Fibroblast of upper back skin (primary cell): ENCODE measurements around the gene ELAPOR1.
A peak's percentile ranks its signal among the peaks of the same experiment; 100 is the strongest.

Experiments used
- DNase-seq: peaks from one replicate; pipeline ENCODE4 v3.0.0-alpha.2; 2013

ELAPOR1 gene

GRCh38 chr1:109113590-109114341 is at the start of gene ELAPOR1:
TSS of gene ELAPOR1 (plus strand) at chr1:109114115. CDS start at chr1:109114184, 69 bp downstream.
- DNase-seq: peak; percentile 12

GRCh38 chr1:109065137-109065536 is 48.8 kb upstream of the ELAPOR1 start:
- no peak for DNase-seq

GRCh38 chr1:109067883-109068282 is 46.0 kb upstream of the ELAPOR1 start:
- no peak for DNase-seq

GRCh38 chr1:109069294-109069693 is 44.6 kb upstream of the ELAPOR1 start:
- DNase-seq: no peak

GRCh38 chr1:109075531-109076490 is 38.1 kb upstream of the ELAPOR1 start, which contains the start of gene TAF13:
TSS of gene TAF13 (minus strand) at chr1:109076003. CDS start at chr1:109075947, 56 bp downstream.
- DNase-seq: peak; percentile 96

GRCh38 chr1:109078317-109078716 is 35.6 kb upstream of the ELAPOR1 start:
- no peak for DNase-seq

GRCh38 chr1:109079240-109079622 is 34.7 kb upstream of the ELAPOR1 start:
- DNase-seq: no peak

- DNase-seq: no peak
These were observed 33.4 kb upstream of the ELAPOR1 start for GRCh38 chr1:109080441-109081082.

- no peak for DNase-seq
These were observed 30.4 kb upstream of the ELAPOR1 start for GRCh38 chr1:109083501-109083900.

- DNase-seq: no peak
These were observed 30.0 kb upstream of the ELAPOR1 start for GRCh38 chr1:109083923-109084322.

- DNase-seq: peak; percentile 43
These were observed 29.1 kb upstream of the ELAPOR1 start for GRCh38 chr1:109084563-109085517.

- peak; percentile 62 for DNase-seq
These were observed 24.5 kb upstream of the ELAPOR1 start for GRCh38 chr1:109089242-109090015.

GRCh38 chr1:109090196-109091077 is 23.5 kb upstream of the ELAPOR1 start, which contains the start of gene TMEM167B:
TSS of gene TMEM167B (plus strand) at chr1:109090764. CDS start at chr1:109090873, 109 bp downstream.
- peak; percentile 92 for DNase-seq

- DNase-seq: peak; percentile 44
These were observed 22.7 kb upstream of the ELAPOR1 start for GRCh38 chr1:109091078-109091838.

GRCh38 chr1:109091839-109092193 is 22.1 kb upstream of the ELAPOR1 start:
- DNase-seq: peak; percentile 18

- DNase-seq: no peak
These were observed 19.5 kb upstream of the ELAPOR1 start for GRCh38 chr1:109094377-109094803.

GRCh38 chr1:109094871-109095270 is 19.0 kb upstream of the ELAPOR1 start:
- DNase-seq: no peak

GRCh38 chr1:109095631-109096030 is 18.3 kb upstream of the ELAPOR1 start:
- DNase-seq: no peak

GRCh38 chr1:109096120-109096519 is 17.8 kb upstream of the ELAPOR1 start:
- no peak for DNase-seq
